HT1080 (cell line): ENCODE data around the gene COLEC12. TPM values are rescaled to one million over a fixed set of nuclear protein-coding genes. Genes with fewer than 3 reads are reported as not detected.

ENCODE experiments used
- DNase-seq: peaks from one replicate; pipeline ENCODE4 v3.0.0-alpha.2; 2015; ENCODE audit warnings: low read depth
- total RNA-seq: library from RNA; depleted of rRNA; stranded (reverse); fragments of >200 nt; shearing (Covaris generic); gene quantifications from 2 replicates; pipeline ENCODE4 v1.2.3, GENCODE V29; 2014

The COLEC12 gene
- total RNA-seq, 1 experiment from 2014 or later: not detected

GRCh38 chr18:475202-476031, 25.1 kb downstream of the COLEC12 start:
- DNase-seq: peak; percentile 89

GRCh38 chr18:474416-474815, 26.1 kb downstream of the COLEC12 start:
- DNase-seq: no peak

GRCh38 chr18:473802-474201, 26.7 kb downstream of the COLEC12 start:
- DNase-seq: no peak

GRCh38 chr18:471716-472115, 28.8 kb downstream of the COLEC12 start:
- DNase-seq: peak; percentile 38

- peak; percentile 49 for DNase-seq
Measured at GRCh38 chr18:470661-471501, 29.6 kb downstream of the COLEC12 start.

- no peak for DNase-seq
Measured at GRCh38 chr18:468955-469790, 31.3 kb downstream of the COLEC12 start.

GRCh38 chr18:463827-464541, 36.5 kb downstream of the COLEC12 start:
- peak; percentile 40 for DNase-seq

- no peak for DNase-seq
Measured at GRCh38 chr18:463403-463802, 37.1 kb downstream of the COLEC12 start.

- no peak for DNase-seq
Measured at GRCh38 chr18:461762-462161, 38.7 kb downstream of the COLEC12 start.

GRCh38 chr18:460791-461190, 39.7 kb downstream of the COLEC12 start:
- DNase-seq: no peak

- DNase-seq: no peak
Measured at GRCh38 chr18:459814-460593, 40.5 kb downstream of the COLEC12 start.

- no peak for DNase-seq
Measured at GRCh38 chr18:457521-458412, 42.7 kb downstream of the COLEC12 start.

- DNase-seq: no peak
Measured at GRCh38 chr18:457140-457519, 43.4 kb downstream of the COLEC12 start.

- DNase-seq: no peak
Measured at GRCh38 chr18:456361-457139, 44.0 kb downstream of the COLEC12 start.

GRCh38 chr18:453400-453799, 47.1 kb downstream of the COLEC12 start:
- no peak for DNase-seq

- DNase-seq: no peak
Measured at GRCh38 chr18:452816-453215, 47.7 kb downstream of the COLEC12 start.

GRCh38 chr18:449374-449773, 51.1 kb downstream of the COLEC12 start:
- no peak for DNase-seq

- DNase-seq: no peak
Measured at GRCh38 chr18:448116-448790, 52.2 kb downstream of the COLEC12 start.
